ENCODE results near the gene UROC1.

Gene UROC1

GRCh38 chr3:126438186-126438585, 79.4 kb downstream of the UROC1 start:
- no peak for DNase-seq

GRCh38 chr3:126436826-126437717, 80.5 kb downstream of the UROC1 start:
- DNase-seq, result no peak

DNA sequence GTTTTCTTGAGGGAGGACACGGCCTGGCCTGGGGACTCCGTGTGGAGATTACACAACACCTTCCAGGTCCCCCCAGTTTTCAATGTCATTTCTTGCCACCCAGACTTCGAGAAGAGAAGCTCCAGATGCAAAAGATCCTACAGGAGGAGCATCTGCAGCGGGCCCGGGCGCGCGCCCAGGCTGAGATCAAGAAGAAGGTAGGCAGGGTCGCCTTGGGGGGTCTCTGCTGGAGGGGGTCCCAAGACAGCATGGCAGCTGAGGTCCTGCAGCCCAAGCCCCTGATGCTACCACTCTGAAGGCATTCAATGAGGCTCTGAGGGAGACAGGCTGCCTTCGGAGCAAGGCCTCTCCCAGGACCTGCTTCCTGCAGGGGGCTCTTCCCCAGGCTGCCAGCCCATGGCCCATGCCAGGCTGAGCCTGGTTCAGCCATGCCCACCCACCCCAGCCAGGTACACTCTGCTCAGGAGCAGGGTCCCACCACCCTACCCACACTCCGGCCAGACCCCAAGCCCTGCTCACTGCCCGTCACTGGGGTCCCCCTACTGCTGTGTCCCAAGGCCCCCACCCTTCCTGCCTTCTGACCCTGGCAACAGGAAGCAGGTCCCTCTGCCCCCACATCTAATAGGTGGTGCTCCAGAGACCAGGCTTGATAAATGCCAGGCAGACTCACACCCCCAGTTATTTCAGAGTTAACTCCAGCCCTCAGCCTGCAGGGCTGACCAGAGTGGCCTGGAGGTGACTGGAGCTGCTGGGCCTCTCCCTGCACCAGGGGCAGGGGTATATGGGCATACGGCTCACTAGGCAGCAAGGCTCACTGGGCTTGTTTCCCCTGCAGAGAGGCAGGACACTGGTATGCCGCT, 81.9 kb downstream of the UROC1 start:
- DNase-seq, result no peak

- DNase-seq, result no peak
These were observed 82.6 kb downstream of the UROC1 start for GRCh38 chr3:126434931-126435411.

DNA sequence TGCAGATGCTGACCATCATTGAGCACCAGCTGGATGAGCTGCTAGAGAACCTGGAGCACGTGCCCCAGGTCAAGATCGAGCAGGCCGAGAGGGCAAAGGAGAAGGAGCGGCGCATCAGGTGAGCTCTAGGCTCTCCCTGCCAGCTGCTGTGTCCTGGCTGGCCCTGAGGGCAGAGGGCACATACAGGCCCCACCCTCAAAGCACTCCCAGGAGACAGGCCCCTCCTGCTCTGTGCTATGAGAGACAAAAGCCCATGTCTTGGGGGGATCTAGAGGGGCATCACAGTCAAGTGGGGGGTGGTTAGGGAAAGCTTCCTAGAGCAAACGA, 83.3 kb downstream of the UROC1 start:
- DNase-seq, result no peak

- DNase-seq, result peak; percentile 58
These were observed 83.9 kb downstream of the UROC1 start for GRCh38 chr3:126433496-126434263.

- DNase-seq, result no peak
These were observed 84.5 kb downstream of the UROC1 start for GRCh38 chr3:126433105-126433430.

DNA sequence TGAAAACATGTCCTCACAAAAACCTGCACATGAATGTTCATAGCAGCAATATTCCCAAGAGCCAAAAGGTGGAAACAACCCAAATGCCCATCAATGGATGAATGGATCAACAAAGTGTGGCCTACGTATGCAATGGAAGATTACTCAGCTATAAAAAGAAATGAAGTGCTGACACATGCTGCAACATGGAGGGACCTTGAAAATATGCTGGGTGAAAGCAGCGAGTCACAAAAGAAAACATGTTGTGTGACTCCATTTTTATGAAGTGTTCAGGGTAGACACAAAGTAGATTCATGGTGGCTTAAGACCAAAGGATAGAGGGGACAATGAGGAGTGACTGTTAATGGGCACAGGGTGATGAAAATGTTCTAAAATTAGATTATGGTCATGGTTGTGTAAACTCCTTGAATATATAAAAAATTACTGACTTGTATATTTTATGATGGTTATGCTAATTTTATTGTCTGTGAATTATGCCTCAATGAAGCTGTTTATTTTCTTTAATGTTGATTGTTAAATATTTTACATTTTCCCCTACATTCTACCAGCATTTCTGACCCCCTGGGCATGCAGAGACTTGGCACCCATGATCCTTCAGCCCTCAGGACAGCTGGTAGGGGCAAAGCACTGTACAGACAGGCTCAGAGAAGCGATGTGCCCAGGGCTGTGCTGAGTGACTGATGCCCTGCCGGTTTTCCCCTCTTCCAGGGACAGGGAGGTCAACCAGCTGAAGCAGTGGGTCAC, 85.0 kb downstream of the UROC1 start:
- no peak for DNase-seq

Data from NCI-H446 treated with DMSO at 0.1 percent for 48 hours (cell line).